ENCODE measurements around the gene SLC24A3. TPM values are rescaled to one million over a fixed set of nuclear protein-coding genes. Genes with fewer than 3 reads are reported as not detected.
A peak's percentile ranks its signal among the peaks of the same experiment; 100 is the strongest.

SLC24A3 gene
- total and polyA plus RNA-seq, 7 experiments from 2014 or later = 0.58 to 1.0 TPM; not detected in 5

GRCh38 chr20:19429538-19429937 is 217.1 kb downstream of the SLC24A3 start:
- H3K9me3 Mint-ChIP-seq = peaks cover 0 to 6% (median 0%) of the 10 kb centered on the region in 11 donors
- no peaks in the 10 kb centered on the region for H3K4me1 ChIP-seq (ENCODE audit: control insufficient read depth in 2 of 2, insufficient read depth in 2 of 2, low read length in 2 of 2)
- H3K36me3 Mint-ChIP-seq = no peaks in the 10 kb centered on the region
- ATAC-seq = no peak
- no peak overlapping the region for H3K27ac Mint-ChIP-seq
- peaks cover 0 to 2% (median 0%) of the 10 kb centered on the region in 7 donors for H3K4me1 Mint-ChIP-seq
- CTCF ChIA-PET = no interaction called here
- H3K27ac ChIP-seq (ENCODE audit: low read depth, low read length) = no peak overlapping the region
- H3K9me3 ChIP-seq (ENCODE audit: control insufficient read depth in 2 of 3, low read length in 3 of 3) = no peaks in the 10 kb centered on the region
- intact Hi-C loops (cut with micrococcal nuclease) = no loop called here
- H3K27me3 Mint-ChIP-seq = peaks cover 0 to 10% (median 0%) of the 10 kb centered on the region in 5 donors
- no peaks in the 10 kb centered on the region for H3K27me3 ChIP-seq (ENCODE audit: control insufficient read depth in 2 of 2, insufficient read depth in 2 of 2, low read length in 2 of 2)
- DNase-seq = no peak
- H3K4me3 Mint-ChIP-seq = no peak overlapping the region
- no peaks in the 10 kb centered on the region for H3K36me3 ChIP-seq (ENCODE audit: control insufficient read depth in 2 of 3, insufficient read depth in 3 of 3, low read length in 3 of 3)
- POLR2A ChIA-PET = no interaction called here
- no peak overlapping the region for H3K4me3 ChIP-seq (ENCODE audit: low read length)

GRCh38 chr20:19430641-19431315 is 218.3 kb downstream of the SLC24A3 start:
- peaks cover 0 to 10% (median 0%) of the 10 kb centered on the region in 5 donors for H3K27me3 Mint-ChIP-seq
- Histone ChIP-seq H3K36me3 (ENCODE audit: control insufficient read depth in 2 of 3, insufficient read depth in 3 of 3, low read length in 3 of 3) (no peaks in the 10 kb centered on the region), H3K27me3 (ENCODE audit: control insufficient read depth in 2 of 2, insufficient read depth in 2 of 2, low read length in 2 of 2) (no peaks in the 10 kb centered on the region), H3K4me1 (ENCODE audit: control insufficient read depth in 2 of 2, insufficient read depth in 2 of 2, low read length in 2 of 2) (no peaks in the 10 kb centered on the region), H3K9me3 (ENCODE audit: control insufficient read depth in 2 of 3, low read length in 3 of 3) (no peaks in the 10 kb centered on the region), H3K4me3 (ENCODE audit: low read length) (no peak overlapping the region), H3K27ac (ENCODE audit: low read depth, low read length) (no peak overlapping the region)
- H3K36me3 Mint-ChIP-seq = no peaks in the 10 kb centered on the region
- POLR2A ChIA-PET = no interaction called here
- intact Hi-C loops (cut with micrococcal nuclease) = loop anchor here in 1 of 2 donors (2.0 kb wide), 1 partner anchor 26 kb away; no protein-coding TSS in a partner anchor
- CTCF ChIA-PET = no interaction called here
- H3K27ac Mint-ChIP-seq = no peak overlapping the region
- H3K4me3 Mint-ChIP-seq = no peak overlapping the region
- ATAC-seq (no peak), DNase-seq (no peak)
- peaks cover 0 to 6% (median 0%) of the 10 kb centered on the region in 11 donors for H3K9me3 Mint-ChIP-seq
- H3K4me1 Mint-ChIP-seq = peaks cover 0 to 2% (median 0%) of the 10 kb centered on the region in 7 donors

- POLR2A ChIA-PET = no interaction called here
- no peak overlapping the region for H3K27ac Mint-ChIP-seq
- CTCF ChIA-PET = no interaction called here
- H3K27me3 Mint-ChIP-seq = peaks cover 0 to 10% (median 0%) of the 10 kb centered on the region in 5 donors
- H3K4me1 Mint-ChIP-seq = peaks cover 0 to 2% (median 0%) of the 10 kb centered on the region in 7 donors
- no peak overlapping the region for H3K4me3 ChIP-seq (ENCODE audit: low read length)
- no peak overlapping the region for H3K27ac ChIP-seq (ENCODE audit: low read depth, low read length)
- H3K9me3 ChIP-seq (ENCODE audit: control insufficient read depth in 2 of 3, low read length in 3 of 3) = no peaks in the 10 kb centered on the region
- intact Hi-C loops (cut with micrococcal nuclease) = loop anchor here in 1 of 2 donors (2.0 kb wide), 1 partner anchor 27 kb away; no protein-coding TSS in a partner anchor
- H3K9me3 Mint-ChIP-seq = peaks cover 0 to 6% (median 0%) of the 10 kb centered on the region in 11 donors
- H3K27me3 ChIP-seq (ENCODE audit: control insufficient read depth in 2 of 2, insufficient read depth in 2 of 2, low read length in 2 of 2) = no peaks in the 10 kb centered on the region
- no peak overlapping the region for H3K4me3 Mint-ChIP-seq
- ATAC-seq (no peak), DNase-seq (no peak)
- H3K4me1 ChIP-seq (ENCODE audit: control insufficient read depth in 2 of 2, insufficient read depth in 2 of 2, low read length in 2 of 2) = no peaks in the 10 kb centered on the region
- no peaks in the 10 kb centered on the region for H3K36me3 Mint-ChIP-seq
- no peaks in the 10 kb centered on the region for H3K36me3 ChIP-seq (ENCODE audit: control insufficient read depth in 2 of 3, insufficient read depth in 3 of 3, low read length in 3 of 3)
Observed at GRCh38 chr20:19431316-19431700, 218.9 kb downstream of the SLC24A3 start.

GRCh38 chr20:19431906-19432305 is 219.5 kb downstream of the SLC24A3 start:
- Histone ChIP-seq H3K36me3 (ENCODE audit: control insufficient read depth in 2 of 3, insufficient read depth in 3 of 3, low read length in 3 of 3) (no peaks in the 10 kb centered on the region), H3K27ac (ENCODE audit: low read depth, low read length) (no peak overlapping the region), H3K4me1 (ENCODE audit: control insufficient read depth in 2 of 2, insufficient read depth in 2 of 2, low read length in 2 of 2) (no peaks in the 10 kb centered on the region), H3K27me3 (ENCODE audit: control insufficient read depth in 2 of 2, insufficient read depth in 2 of 2, low read length in 2 of 2) (no peaks in the 10 kb centered on the region), H3K9me3 (ENCODE audit: control insufficient read depth in 2 of 3, low read length in 3 of 3) (no peaks in the 10 kb centered on the region), H3K4me3 (ENCODE audit: low read length) (no peak overlapping the region)
- H3K36me3 Mint-ChIP-seq = no peaks in the 10 kb centered on the region
- H3K4me1 Mint-ChIP-seq = peaks cover 0 to 2% (median 0%) of the 10 kb centered on the region in 7 donors
- no peak for ATAC-seq
- H3K27ac Mint-ChIP-seq = no peak overlapping the region
- no peak overlapping the region for H3K4me3 Mint-ChIP-seq
- CTCF ChIA-PET = no interaction called here
- DNase-seq = no peak
- POLR2A ChIA-PET = no interaction called here
- intact Hi-C loops (cut with micrococcal nuclease) = loop anchor here in 1 of 2 donors (2.0 kb wide), 1 partner anchor 27 kb away; no protein-coding TSS in a partner anchor
- peaks cover 0 to 9% (median 0%) of the 10 kb centered on the region in 5 donors for H3K27me3 Mint-ChIP-seq
- H3K9me3 Mint-ChIP-seq = peaks cover 0 to 1% (median 0%) of the 10 kb centered on the region in 11 donors

- Histone ChIP-seq H3K27me3 (ENCODE audit: control insufficient read depth in 2 of 2, insufficient read depth in 2 of 2, low read length in 2 of 2) (no peaks in the 10 kb centered on the region), H3K9me3 (ENCODE audit: control insufficient read depth in 2 of 3, low read length in 3 of 3) (no peaks in the 10 kb centered on the region), H3K4me1 (ENCODE audit: control insufficient read depth in 2 of 2, insufficient read depth in 2 of 2, low read length in 2 of 2) (no peaks in the 10 kb centered on the region), H3K4me3 (ENCODE audit: low read length) (no peak overlapping the region), H3K27ac (ENCODE audit: low read depth, low read length) (no peak overlapping the region), H3K36me3 (ENCODE audit: control insufficient read depth in 2 of 3, insufficient read depth in 3 of 3, low read length in 3 of 3) (no peaks in the 10 kb centered on the region)
- Mint-ChIP-seq H3K9me3 (no peaks in the 10 kb centered on the region), H3K4me1 (peaks cover 0 to 2% (median 0%) of the 10 kb centered on the region in 7 donors), H3K36me3 (no peaks in the 10 kb centered on the region), H3K27me3 (peaks cover 0 to 10% (median 0%) of the 10 kb centered on the region in 5 donors), H3K27ac (no peak overlapping the region), H3K4me3 (no peak overlapping the region)
- ChIA-PET CTCF (no interaction called here), POLR2A (no interaction called here)
- intact Hi-C loops (cut with micrococcal nuclease) = no loop called here
- peak; percentile 29 for ATAC-seq
- DNase-seq = no peak
Observed at GRCh38 chr20:19433371-19434350, 221.2 kb downstream of the SLC24A3 start.

GRCh38 chr20:19435316-19435715 is 222.9 kb downstream of the SLC24A3 start:
- CTCF ChIA-PET = no interaction called here
- DNase-seq = no peak
- intact Hi-C loops (cut with micrococcal nuclease) = no loop called here
- no peak overlapping the region for H3K27ac Mint-ChIP-seq
- peaks cover 0 to 3% (median 0%) of the 10 kb centered on the region in 11 donors for H3K9me3 Mint-ChIP-seq
- H3K36me3 Mint-ChIP-seq = no peaks in the 10 kb centered on the region
- Histone ChIP-seq H3K9me3 (ENCODE audit: control insufficient read depth in 2 of 3, low read length in 3 of 3) (no peaks in the 10 kb centered on the region), H3K27me3 (ENCODE audit: control insufficient read depth in 2 of 2, insufficient read depth in 2 of 2, low read length in 2 of 2) (no peaks in the 10 kb centered on the region), H3K4me1 (ENCODE audit: control insufficient read depth in 2 of 2, insufficient read depth in 2 of 2, low read length in 2 of 2) (no peaks in the 10 kb centered on the region), H3K36me3 (ENCODE audit: control insufficient read depth in 2 of 3, insufficient read depth in 3 of 3, low read length in 3 of 3) (no peaks in the 10 kb centered on the region), H3K4me3 (ENCODE audit: low read length) (no peak overlapping the region), H3K27ac (ENCODE audit: low read depth, low read length) (no peak overlapping the region)
- POLR2A ChIA-PET = no interaction called here
- H3K27me3 Mint-ChIP-seq = peaks cover 0 to 10% (median 0%) of the 10 kb centered on the region in 5 donors
- H3K4me3 Mint-ChIP-seq = no peak overlapping the region
- peaks cover 0 to 4% (median 0%) of the 10 kb centered on the region in 7 donors for H3K4me1 Mint-ChIP-seq
- no peak for ATAC-seq

All from naive thymus-derived CD4-positive, alpha-beta T cell (primary cell).